ENCODE measurements around the gene ANKRD39. TPM values are rescaled to one million over a fixed set of nuclear protein-coding genes. Genes with fewer than 3 reads are reported as not detected.

The ANKRD39 gene
- total and polyA plus RNA-seq, 9 of the 15 experiments (the other 6 are each of a cell fraction or from before 2014, with no cell fraction given), result 8.2 to 33.1 (median 23.8) TPM

- TF ChIP-seq ZNF282 (CRISPR knock-in tag; IDR thresholded peaks at IDR 0.05), result no peak
- 0 out of 2 replicates have a peak, but pooled peaks have one; percentile 61 for TF ChIP-seq FOXP4 (CRISPR knock-in tag; IDR thresholded peaks at IDR 0.05; ENCODE audit: borderline replicate concordance)
- TF ChIP-seq GMEB1 (CRISPR knock-in tag; IDR thresholded peaks at IDR 0.05), result peak; percentile 34
- no peak for TF ChIP-seq ZNF699 (CRISPR knock-in tag; IDR thresholded peaks at IDR 0.05; ENCODE audit: insufficient replicate concordance)
- TF ChIP-seq FOXP1 (CRISPR knock-in tag; IDR thresholded peaks at IDR 0.05), result peak; percentile 56; the same call in 1 of the 2 replicates
- TF ChIP-seq HDAC1 (IDR thresholded peaks at IDR 0.05), result peak in 1 of 2 experiments; percentile 57; a peak in 2 of 4 replicates
- TF ChIP-seq SNIP1 (IDR thresholded peaks at IDR 0.05; ENCODE audit: low read depth), result no peak
- TF ChIP-seq CREBBP (IDR thresholded peaks at IDR 0.05; ENCODE audit: low read depth, low read length), result no peak
- no peak for TF ChIP-seq TCFL5 (CRISPR knock-in tag; conservative IDR thresholded peaks at IDR 0.05)
- no peak for TF ChIP-seq CHD4 (IDR thresholded peaks at IDR 0.05; ENCODE audit: insufficient read depth, insufficient replicate concordance, low read depth, low read length, poor library complexity, severe bottlenecking)
- TF ChIP-seq MYNN (IDR thresholded peaks at IDR 0.05), result no peak
- no peak for TF ChIP-seq MYNN (CRISPR knock-in tag; IDR thresholded peaks at IDR 0.05)
- no peak for TF ChIP-seq CHD1 (IDR thresholded peaks at IDR 0.05; ENCODE audit: low read length)
- no peak for TF ChIP-seq GTF2B (IDR thresholded peaks at IDR 0.05; ENCODE audit: extremely low read depth, insufficient read length)
- TF ChIP-seq DEAF1 (CRISPR knock-in tag; IDR thresholded peaks at IDR 0.05), result peak; percentile 16; the same call in 1 of the 2 replicates
- peak; percentile 81 for TF ChIP-seq SP2 (IDR thresholded peaks at IDR 0.05; ENCODE audit: extremely low read depth, low read depth, low read length, poor library complexity, severe bottlenecking)
- TF ChIP-seq LARP7 (IDR thresholded peaks at IDR 0.05), result no peak
- peak; percentile 64; the same call in 1 of the 2 replicates for TF ChIP-seq ELF2 (CRISPR knock-in tag; IDR thresholded peaks at IDR 0.05)
These were observed 41.5 kb downstream of the ANKRD39 start, which contains the start of gene CNNM3 (continued) for GRCh38 chr2:96816127-96816835.

Measured in K562 (cell line).